H1 (cell line): Measurements from ENCODE around the gene ACER3. TPM values are rescaled to one million over a fixed set of nuclear protein-coding genes. Genes with fewer than 3 reads are reported as not detected.

Source experiments
- CTCF ChIA-PET: fragments of 300-600 bp; sonication (Branson Sonifier 250); formaldehyde crosslinking; loops from one replicate; lab custom pipeline; 2021; ENCODE audit not compliant: partially characterized antibody; lab: Charles Lee
- POLR2A ChIA-PET: fragments of 300-600 bp; sonication (Branson Sonifier 250); formaldehyde crosslinking; loops from one replicate; lab custom pipeline; 2021; ENCODE audit warnings: inconsistent platforms; ENCODE audit not compliant: partially characterized antibody; lab: Charles Lee
- DNase-seq, 2 experiments: peaks; one replicate each; pipeline versions ENCODE4 v3.0.0 to v3.0.0-alpha.2; 2010 to 2022; ENCODE audit warnings: low spot score in 2 of 2, low read depth in 1 of 2, mixed read lengths in 1 of 2
- FAIRE-seq: peaks from 2 replicates; lab custom pipeline; 2011; peaks lifted over from hg19 to GRCh38; lab: Jason Lieb, UNC
- H2AFZ ChIP-seq: 2 replicates; pipeline ENCODE4 v1.8.1; 2012; ENCODE audit warnings: low read length, inconsistent platforms
- H2AK5ac ChIP-seq: 2 replicates; pipeline ENCODE4 v1.6.1; 2013; ENCODE audit warnings: low read depth, low read length
- H2BK120ac ChIP-seq: replicated peaks from 2 replicates; pipeline ENCODE3; 2013; ENCODE audit warnings: low read depth, low read length, inconsistent platforms
- H2BK12ac ChIP-seq: 2 replicates; pipeline ENCODE4 v1.6.1; 2013; ENCODE audit warnings: low read depth, low read length
- H2BK15ac ChIP-seq: 2 replicates; pipeline ENCODE4 v1.6.1; 2013; ENCODE audit warnings: low read length
- H2BK20ac ChIP-seq: 2 replicates; pipeline ENCODE4 v1.6.1; 2013; ENCODE audit warnings: low read length
- H2BK5ac ChIP-seq: 2 replicates; pipeline ENCODE4 v1.6.1; 2013; ENCODE audit warnings: low read depth, low read length
- H3K14ac ChIP-seq: 2 replicates; pipeline ENCODE4 v1.6.1; 2013; ENCODE audit warnings: inconsistent platforms; ENCODE audit not compliant: insufficient read length
- H3K18ac ChIP-seq: 2 replicates; pipeline ENCODE4 v1.6.1; 2013; ENCODE audit warnings: low read length; ENCODE audit errors: extremely low read depth
- H3K23ac ChIP-seq: 2 replicates; pipeline ENCODE4 v1.6.1; 2013; ENCODE audit warnings: inconsistent platforms; ENCODE audit not compliant: insufficient read length
- H3K23me2 ChIP-seq: 2 replicates; pipeline ENCODE4 v1.6.1; 2013; ENCODE audit warnings: low read depth, low read length
- H3K27ac ChIP-seq: 2 replicates; pipeline ENCODE4 v1.6.1; 2011; ENCODE audit warnings: low read depth, low read length, inconsistent platforms
- H3K27me3 ChIP-seq, 4 experiments: replicated peaks in 1 of 4; 1 replicate in 1 of 4; 2 replicates in 3 of 4; pipeline versions ENCODE4 v1.6.1 to v1.8.1; 2011 to 2013; ENCODE audit warnings: low read length in 3 of 4, mild to moderate bottlenecking in 3 of 4, inconsistent platforms in 2 of 4, mixed read lengths in 2 of 4, moderate library complexity in 1 of 4; ENCODE audit not compliant: control insufficient read depth in 3 of 4, insufficient read depth in 3 of 4; ENCODE audit errors: extremely low read depth in 1 of 4
- H3K36me3 ChIP-seq, 4 experiments: 2 replicates each; pipeline versions ENCODE4 v1.6.1 to v1.8.1; 2011 to 2013; ENCODE audit warnings: mild to moderate bottlenecking in 4 of 4, low read length in 3 of 4, moderate library complexity in 2 of 4, control low read depth in 1 of 4, inconsistent platforms in 1 of 4; ENCODE audit not compliant: insufficient read depth in 4 of 4, control insufficient read depth in 2 of 4
- H3K4ac ChIP-seq: replicated peaks from 2 replicates; pipeline ENCODE3; 2013; ENCODE audit warnings: low read length, low read depth, mixed read lengths, inconsistent platforms; ENCODE audit not compliant: insufficient read length
- H3K4me1 ChIP-seq, 4 experiments: replicated peaks in 1 of 4; 1 replicate in 1 of 4; 2 replicates in 3 of 4; pipeline versions ENCODE4 v1.6.1 to v1.8.1; 2011 to 2013; ENCODE audit warnings: low read length in 3 of 4, inconsistent platforms in 2 of 4, mixed read lengths in 1 of 4; ENCODE audit not compliant: insufficient read depth in 4 of 4, control insufficient read depth in 3 of 4
- H3K4me2 ChIP-seq, 2 experiments: 2 replicates each; pipeline versions ENCODE4 v1.6.1 to v1.8.1; 2011 to 2013; ENCODE audit warnings: low read depth in 2 of 2, low read length in 2 of 2, control low read depth in 1 of 2, inconsistent platforms in 1 of 2, mild to moderate bottlenecking in 1 of 2; ENCODE audit not compliant: insufficient read depth in 1 of 2
- H3K4me3 ChIP-seq, 4 experiments: fragments of 200-600, 300-600 bp in 1 of 4; sonication (generic), shearing (Covaris generic), sonication (Bioruptor Twin) in 1 of 4; 2 replicates each; pipeline versions ENCODE4 v1.5.1 to v1.8.1; 2011 to 2016; ENCODE audit warnings: low read length in 4 of 4, low read depth in 3 of 4, control low read depth in 2 of 4, inconsistent platforms in 2 of 4, mild to moderate bottlenecking in 2 of 4, mixed read lengths in 1 of 4, moderate library complexity in 1 of 4; ENCODE audit not compliant: insufficient read depth in 2 of 4; ENCODE audit errors: extremely low read depth in 1 of 4
- H3K56ac ChIP-seq: replicated peaks from 2 replicates; pipeline ENCODE3; 2013; ENCODE audit warnings: low read depth, mild to moderate bottlenecking, mixed read lengths, low read length, inconsistent platforms; ENCODE audit not compliant: insufficient read length
- H3K79me1 ChIP-seq: 2 replicates; pipeline ENCODE4 v1.6.1; 2013; ENCODE audit warnings: low read depth, low read length, control low read depth
- H3K79me2 ChIP-seq, 2 experiments: 2 replicates each; pipeline versions ENCODE4 v1.6.1 to v1.8.1; 2012 to 2013; ENCODE audit warnings: low read length in 2 of 2, mild to moderate bottlenecking in 2 of 2, inconsistent platforms in 1 of 2; ENCODE audit not compliant: insufficient read depth in 2 of 2, control insufficient read depth in 1 of 2
- H3K9ac ChIP-seq, 4 experiments: replicated peaks in 1 of 4; 1 replicate in 1 of 4; 2 replicates in 3 of 4; pipeline versions ENCODE4 v1.6.1 to v1.8.1; 2011 to 2013; ENCODE audit warnings: low read depth in 3 of 4, low read length in 3 of 4, control low read depth in 2 of 4, mild to moderate bottlenecking in 2 of 4, moderate library complexity in 2 of 4, inconsistent platforms in 1 of 4; ENCODE audit errors: extremely low read depth in 1 of 4
- H3K9me3 ChIP-seq, 2 experiments: 2 replicates each; pipeline versions ENCODE4 v1.6.1 to v1.8.1; 2012 to 2013; ENCODE audit warnings: mild to moderate bottlenecking in 2 of 2, moderate library complexity in 2 of 2, control low read depth in 1 of 2, inconsistent platforms in 1 of 2, low read depth in 1 of 2, low read length in 1 of 2, mixed read lengths in 1 of 2; ENCODE audit not compliant: insufficient read depth in 2 of 2
- H4K20me1 ChIP-seq, 2 experiments: replicated peaks in 1 of 2; 2 replicates each; pipeline versions ENCODE3 to v1.8.1; 2011 to 2013; ENCODE audit warnings: inconsistent platforms in 2 of 2, low read length in 2 of 2, mild to moderate bottlenecking in 1 of 2; ENCODE audit not compliant: insufficient read depth in 2 of 2, control insufficient read depth in 1 of 2
- H4K5ac ChIP-seq: 2 replicates; pipeline ENCODE4 v1.6.1; 2013; ENCODE audit warnings: low read length, low read depth, mixed read lengths, inconsistent platforms; ENCODE audit not compliant: insufficient read length
- H4K8ac ChIP-seq: 2 replicates; pipeline ENCODE4 v1.8.0; 2013; ENCODE audit warnings: mild to moderate bottlenecking, moderate library complexity, low read length, inconsistent platforms; ENCODE audit not compliant: insufficient read depth; ENCODE audit errors: extremely low read depth
- H4K91ac ChIP-seq: replicated peaks from 2 replicates; pipeline ENCODE3; 2013; ENCODE audit warnings: low read length, mixed read lengths, inconsistent platforms; ENCODE audit not compliant: insufficient read length
- CHD2 ChIP-seq: IDR thresholded peaks from 2 replicates; pipeline ENCODE4 v1.6.1; 2012; ENCODE audit warnings: low read length, improper control_type of control experiment
- WGBS, 2 experiments: shearing (Covaris generic) in 1 of 2; methylation state at CpG; one replicate each; pipeline versions ENCODE4 v1.1.6 to v1.1.7; 2013 to 2015; ENCODE audit warnings: low lambda C conversion rate in 2 of 2, mixed read lengths in 2 of 2, inconsistent platforms in 1 of 2, low coverage in 1 of 2, missing lambda C conversion rate in 1 of 2; ENCODE audit not compliant: insufficient replicate concordance in 2 of 2, insufficient coverage in 1 of 2, insufficient read length in 1 of 2; ENCODE audit errors: extremely low coverage in 1 of 2, missing lambda C conversion rate in 1 of 2; 5-methylcytosine and 5-hydroxymethylcytosine counted together
- polyA plus RNA-seq, 7 experiments: library from polyadenylated mRNA; depleted of rRNA in 3 of 7; stranded (reverse) in 5 of 7; unstranded in 2 of 7; fragments of >200 nt in 5 of 7; fragments of 200-250 nt in 2 of 7; gene quantifications; 1 replicate in 5 of 7; 2 replicates in 1 of 7; 4 replicates in 1 of 7; pipeline versions ENCODE4 v1.2.1 to v1.2.3, GENCODE V29; 2011 to 2013; ENCODE audit warnings: missing spikeins in 2 of 7, mixed read lengths in 2 of 7
- total RNA-seq: library from RNA; stranded (reverse); fragmentation: NEBNext Ultra II Directional; extraction: Animal tissue kit (Norgen Biotek cat#: 25700); gene quantifications from 2 replicates; pipeline ENCODE4 v1.2.1, GENCODE V29; 2021

Gene ACER3
- total and polyA plus RNA-seq, 2 of the 8 experiments (the other 6 are each of a cell fraction or from before 2014, with no cell fraction given), result 5.7 to 16.2 TPM

DNA sequence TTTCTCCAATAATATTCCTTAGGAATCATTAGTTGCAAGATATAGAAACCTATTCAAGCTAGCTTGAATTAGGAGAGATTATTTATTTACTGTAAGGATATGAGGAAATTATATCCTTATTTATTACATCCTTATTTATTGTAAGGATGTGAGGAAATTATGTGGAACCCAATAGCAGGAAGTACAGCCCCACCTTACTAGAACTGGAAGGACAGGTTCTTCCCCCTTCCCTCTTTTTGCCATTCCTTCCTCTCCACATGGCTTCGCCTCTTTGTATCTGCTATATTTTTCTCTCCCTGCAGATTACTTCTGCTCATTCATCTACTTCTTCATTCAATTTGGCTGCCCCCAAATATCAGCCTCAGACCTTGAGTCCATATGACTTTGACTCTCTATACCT is 124.0 kb downstream of the ACER3 start:
- CTCF ChIA-PET, result interaction anchor here (1.4 kb wide), 1 partner anchor 65 kb away, joined by 4 read pairs; no protein-coding TSS in a partner anchor
- H2BK120ac ChIP-seq, result no peak overlapping the region
- H2BK5ac ChIP-seq, result no peak overlapping the region
- H3K56ac ChIP-seq, result no peak overlapping the region
- H3K27me3 ChIP-seq, result no peaks in the 10 kb centered on the region
- no peaks in the 10 kb centered on the region for H4K20me1 ChIP-seq
- H3K4me2 ChIP-seq, result no peak overlapping the region
- H3K14ac ChIP-seq, result no peak overlapping the region
- POLR2A ChIA-PET, result no interaction called here
- no peaks in the 10 kb centered on the region for H3K4me1 ChIP-seq
- H3K27ac ChIP-seq, result no peak overlapping the region
- no peak overlapping the region for H2BK20ac ChIP-seq
- no peaks in the 10 kb centered on the region for H3K9me3 ChIP-seq
- no peak overlapping the region for H4K8ac ChIP-seq
- H2AFZ ChIP-seq, result no peak overlapping the region
- no peak overlapping the region for H3K4me3 ChIP-seq
- FAIRE-seq (no peak), DNase-seq (no peak)
- H3K23me2 ChIP-seq, result no peaks in the 10 kb centered on the region
- no peak overlapping the region for H3K9ac ChIP-seq
- H3K4ac ChIP-seq, result no peak overlapping the region
- H2BK15ac ChIP-seq, result no peak overlapping the region
- no peaks in the 10 kb centered on the region for H3K36me3 ChIP-seq
- H3K79me2 ChIP-seq, result no peaks in the 10 kb centered on the region
- no peak overlapping the region for H4K91ac ChIP-seq
- H3K18ac ChIP-seq, result no peak overlapping the region
- no peak for TF ChIP-seq CHD2
- 100% methylated on average over 1 of the region's 1 CpG; no CpG with 5 or more reads in 1 of the 2 experiments for WGBS, 2 experiments
- H2BK12ac ChIP-seq, result no peak overlapping the region
- H3K23ac ChIP-seq, result no peak overlapping the region
- no peak overlapping the region for H4K5ac ChIP-seq
- H2AK5ac ChIP-seq, result no peak overlapping the region
- H3K79me1 ChIP-seq, result no peaks in the 10 kb centered on the region
